Neural cell (in vitro differentiated cells): ENCODE results near the gene EFEMP2. TPM values are rescaled to one million over a fixed set of nuclear protein-coding genes. Genes with fewer than 3 reads are reported as not detected.
"Not testable (repeated sequence)": the region's sequence is repeated elsewhere in the genome, so short reads cannot be mapped to it uniquely, and the experiment has no call there.

Source experiments
- H2AFZ ChIP-seq: fragments of 200-600, 300-800 bp; sonication (generic), shearing (Covaris generic); 2 replicates; pipeline ENCODE4 v1.6.0; 2014; ENCODE audit warnings: low read depth, mild to moderate bottlenecking, antibody characterized with exemption, low read length, moderate library complexity
- H3F3A ChIP-seq: fragments of 200-600 bp; shearing (Covaris generic); 2 replicates; pipeline ENCODE4 v1.6.1; 2016; ENCODE audit warnings: mild to moderate bottlenecking, moderate library complexity, mixed read lengths, antibody characterized with exemption, low read length; ENCODE audit not compliant: insufficient read depth, poor library complexity, severe bottlenecking
- H3K27ac ChIP-seq: fragments of 200-600, 300-800 bp; sonication (generic), shearing (Covaris generic); 2 replicates; pipeline ENCODE4 v1.5.1; 2014; ENCODE audit warnings: mild to moderate bottlenecking, low read length, moderate library complexity
- H3K27me3 ChIP-seq: fragments of 300-800, 200-600 bp; sonication (generic), shearing (Covaris generic); 2 replicates; pipeline ENCODE4 v1.6.0; 2014; ENCODE audit warnings: mild to moderate bottlenecking, low read depth, low read length, moderate library complexity; ENCODE audit not compliant: insufficient read depth
- H3K36me3 ChIP-seq: fragments of 300-800, 200-600 bp; sonication (generic), shearing (Covaris generic); 2 replicates; pipeline ENCODE4 v1.5.1; 2014; ENCODE audit warnings: mild to moderate bottlenecking, antibody characterized with exemption, low read length, moderate library complexity; ENCODE audit not compliant: insufficient read depth
- H3K4me2 ChIP-seq: fragments of 300-800, 200-600 bp; sonication (generic), shearing (Covaris generic); 2 replicates; pipeline ENCODE4 v1.6.0; 2014; ENCODE audit warnings: mild to moderate bottlenecking, low read length
- H3K4me3 ChIP-seq: fragments of 300-800, 200-600 bp; sonication (generic), shearing (Covaris generic); 2 replicates; pipeline ENCODE4 v1.5.1; 2014; ENCODE audit warnings: mild to moderate bottlenecking, low read length, moderate library complexity
- H3K79me2 ChIP-seq: fragments of 200-600 bp; shearing (Covaris generic); replicated peaks from 2 replicates; pipeline ENCODE4 v1.6.0; 2014; ENCODE audit warnings: mild to moderate bottlenecking, low read length, moderate library complexity; ENCODE audit not compliant: insufficient read depth
- H3K9ac ChIP-seq: fragments of 300-800, 200-600 bp; sonication (generic), shearing (Covaris generic); 2 replicates; pipeline ENCODE4 v1.6.1; 2016; ENCODE audit warnings: mild to moderate bottlenecking, low read length, mixed read lengths
- H3K9me2 ChIP-seq: fragments of 200-600 bp; shearing (Covaris generic); 2 replicates; pipeline ENCODE4 v1.6.1; 2016; ENCODE audit warnings: mild to moderate bottlenecking, low read length, mixed read lengths; ENCODE audit not compliant: insufficient read depth
- H3K9me3 ChIP-seq: fragments of 200-600, 300-800 bp; sonication (generic), shearing (Covaris generic); 2 replicates; pipeline ENCODE4 v1.6.1; 2016; ENCODE audit warnings: mild to moderate bottlenecking, mixed run types, low read length, moderate library complexity, mixed read lengths
- H4K20me1 ChIP-seq: fragments of 200-600 bp; shearing (Covaris generic); 2 replicates; pipeline ENCODE4 v1.6.1; 2016; ENCODE audit warnings: mild to moderate bottlenecking, mixed run types; ENCODE audit not compliant: insufficient read depth
- CTCF ChIP-seq: fragments of 450-650 bp; IDR thresholded peaks from 2 replicates; pipeline ENCODE4 v1.5.1; 2014; ENCODE audit warnings: antibody characterized with exemption, mild to moderate bottlenecking, moderate library complexity; ENCODE audit not compliant: poor library complexity, severe bottlenecking
- EP300 ChIP-seq: fragments of 450-650 bp; conservative IDR thresholded peaks from 2 replicates; pipeline ENCODE4 v1.6.1; 2014; ENCODE audit warnings: antibody characterized with exemption, mild to moderate bottlenecking, moderate library complexity; ENCODE audit not compliant: poor library complexity, severe bottlenecking
- EZH2 ChIP-seq: fragments of 200-600, 300-800 bp; shearing (Covaris generic), sonication (generic); IDR thresholded peaks from 2 replicates; pipeline ENCODE4 v1.6.1; 2014; ENCODE audit warnings: antibody characterized with exemption, low read length, borderline replicate concordance, mild to moderate bottlenecking; ENCODE audit not compliant: insufficient read depth, poor library complexity, severe bottlenecking
- POLR2AphosphoS5 ChIP-seq: IDR thresholded peaks from 2 replicates; pipeline ENCODE4 v1.6.1; 2012
- RAD21 ChIP-seq: fragments of 450-650 bp; conservative IDR thresholded peaks from 2 replicates; pipeline ENCODE4 v1.6.1; 2014; ENCODE audit warnings: antibody characterized with exemption, mild to moderate bottlenecking, moderate library complexity
- REST ChIP-seq: IDR thresholded peaks from 2 replicates; pipeline ENCODE4 v1.6.1; 2012; ENCODE audit warnings: borderline replicate concordance
- SMC3 ChIP-seq: fragments of 450-650 bp; conservative IDR thresholded peaks from 2 replicates; pipeline ENCODE4 v1.6.1; 2014; ENCODE audit warnings: antibody characterized with exemption, mild to moderate bottlenecking, moderate library complexity; ENCODE audit not compliant: poor library complexity
- polyA plus RNA-seq: library from polyadenylated mRNA; depleted of rRNA; stranded (reverse); fragments of >200 nt; gene quantifications from 2 replicates; pipeline ENCODE4 v1.2.3, GENCODE V29; 2014

Gene EFEMP2
- polyA plus RNA-seq, 1 donor from 2014 or later, result 0.67 TPM

- H3F3A ChIP-seq, result no peaks in the 10 kb centered on the region
- no peaks in the 10 kb centered on the region for H3K9me3 ChIP-seq
- H3K27me3 ChIP-seq, result no peaks in the 10 kb centered on the region
- TF ChIP-seq REST (no peak), POLR2AphosphoS5 (peak; percentile 1)
- H2AFZ ChIP-seq, result no peak overlapping the region
- H3K9me2 ChIP-seq, result no peaks in the 10 kb centered on the region
- H3K36me3 ChIP-seq, result peaks cover 5% of the 10 kb centered on the region
- H4K20me1 ChIP-seq, result peaks cover 28% of the 10 kb centered on the region
- no peak overlapping the region for H3K4me3 ChIP-seq
- H3K9ac ChIP-seq, result no peak overlapping the region
- no peak overlapping the region for H3K27ac ChIP-seq
- H3K4me2 ChIP-seq, result no peak overlapping the region
- H3K79me2 ChIP-seq, result peaks cover 17% of the 10 kb centered on the region
These were observed 22.1 kb downstream of the EFEMP2 start for GRCh38 chr11:65850217-65851082.

GRCh38 chr11:65849771-65850216, 22.8 kb downstream of the EFEMP2 start:
- no peak overlapping the region for H3K27ac ChIP-seq
- TF ChIP-seq SMC3, result no peak
- TF ChIP-seq POLR2AphosphoS5, result peak; percentile 7
- H3K79me2 ChIP-seq, result peaks cover 10% of the 10 kb centered on the region
- H3K27me3 ChIP-seq, result no peaks in the 10 kb centered on the region
- H3K9me3 ChIP-seq, result no peaks in the 10 kb centered on the region
- H3K36me3 ChIP-seq, result peaks cover 5% of the 10 kb centered on the region
- no peaks in the 10 kb centered on the region for H3F3A ChIP-seq
- H3K4me3 ChIP-seq, result no peak overlapping the region
- H3K4me2 ChIP-seq, result no peak overlapping the region
- H3K9ac ChIP-seq, result no peak overlapping the region
- no peak overlapping the region for H2AFZ ChIP-seq
- H3K9me2 ChIP-seq, result no peaks in the 10 kb centered on the region
- peaks cover 22% of the 10 kb centered on the region for H4K20me1 ChIP-seq

- Histone ChIP-seq H3F3A (no peaks in the 10 kb centered on the region), H3K27me3 (no peaks in the 10 kb centered on the region), H3K9me3 (no peaks in the 10 kb centered on the region), H3K79me2 (peaks cover 6% of the 10 kb centered on the region), H3K4me3 (no peak overlapping the region), H3K9me2 (no peaks in the 10 kb centered on the region), H3K4me2 (no peak overlapping the region), H3K9ac (no peak overlapping the region), H3K36me3 (peaks cover 5% of the 10 kb centered on the region), H3K27ac (no peak overlapping the region), H2AFZ (no peak overlapping the region), H4K20me1 (peaks cover 17% of the 10 kb centered on the region)
- TF ChIP-seq EP300 (no peak), POLR2AphosphoS5 (peak; percentile 17), EZH2 (no peak), RAD21 (no peak), CTCF (no peak)
These were observed 23.2 kb downstream of the EFEMP2 start for GRCh38 chr11:65849366-65849765.

- H3K9ac ChIP-seq, H3K9me3 ChIP-seq, H3K9me2 ChIP-seq, H3F3A ChIP-seq, H3K27ac ChIP-seq, H3K36me3 ChIP-seq, H3K27me3 ChIP-seq, H3K79me2 ChIP-seq, H3K4me3 ChIP-seq, H2AFZ ChIP-seq, H3K4me2 ChIP-seq: not testable (repeated sequence)
- H4K20me1 ChIP-seq, result peaks cover 11% of the 10 kb centered on the region
These were observed 23.9 kb downstream of the EFEMP2 start for GRCh38 chr11:65848693-65849092.
